ENCODE results near the gene RAD52.

Gene RAD52

GRCh38 chr12:885701-886100 lies 63.8 kb downstream of the RAD52 start:
- Histone ChIP-seq H2AFZ (ENCODE audit: low read length) (no peak overlapping the region), H3F3A (ENCODE audit: insufficient read depth, low read length) (no peaks in the 10 kb centered on the region), H3K9ac (ENCODE audit: low read length) (no peak overlapping the region), H3K9me2 (replicated peaks; ENCODE audit: insufficient read depth, low read length) (no peaks in the 10 kb centered on the region), H3K79me2 (ENCODE audit: low read length) (no peaks in the 10 kb centered on the region), H3K27ac (ENCODE audit: low read length) (peak overlapping the region; percentile 48; the same call in 1 of the 2 replicates), H4K20me1 (ENCODE audit: insufficient read depth, low read length) (no peaks in the 10 kb centered on the region), H3K4me2 (ENCODE audit: low read depth, low read length) (no peak overlapping the region), H3K4me3 (ENCODE audit: low read length) (no peak overlapping the region), H3K9me3 (replicated peaks; ENCODE audit: insufficient read depth, low read length) (no peaks in the 10 kb centered on the region), H3K27me3 (replicated peaks; ENCODE audit: insufficient read depth, low read length) (no peaks in the 10 kb centered on the region), H3K4me1 (ENCODE audit: low read length) (peaks cover 15% of the 10 kb centered on the region), H3K36me3 (replicated peaks; ENCODE audit: insufficient read depth, low read length) (peaks cover 17% of the 10 kb centered on the region)
- no peak for TF ChIP-seq EZH2phosphoT487 (IDR thresholded peaks at IDR 0.05; ENCODE audit: low read length)
- TF ChIP-seq, protein P1, sequence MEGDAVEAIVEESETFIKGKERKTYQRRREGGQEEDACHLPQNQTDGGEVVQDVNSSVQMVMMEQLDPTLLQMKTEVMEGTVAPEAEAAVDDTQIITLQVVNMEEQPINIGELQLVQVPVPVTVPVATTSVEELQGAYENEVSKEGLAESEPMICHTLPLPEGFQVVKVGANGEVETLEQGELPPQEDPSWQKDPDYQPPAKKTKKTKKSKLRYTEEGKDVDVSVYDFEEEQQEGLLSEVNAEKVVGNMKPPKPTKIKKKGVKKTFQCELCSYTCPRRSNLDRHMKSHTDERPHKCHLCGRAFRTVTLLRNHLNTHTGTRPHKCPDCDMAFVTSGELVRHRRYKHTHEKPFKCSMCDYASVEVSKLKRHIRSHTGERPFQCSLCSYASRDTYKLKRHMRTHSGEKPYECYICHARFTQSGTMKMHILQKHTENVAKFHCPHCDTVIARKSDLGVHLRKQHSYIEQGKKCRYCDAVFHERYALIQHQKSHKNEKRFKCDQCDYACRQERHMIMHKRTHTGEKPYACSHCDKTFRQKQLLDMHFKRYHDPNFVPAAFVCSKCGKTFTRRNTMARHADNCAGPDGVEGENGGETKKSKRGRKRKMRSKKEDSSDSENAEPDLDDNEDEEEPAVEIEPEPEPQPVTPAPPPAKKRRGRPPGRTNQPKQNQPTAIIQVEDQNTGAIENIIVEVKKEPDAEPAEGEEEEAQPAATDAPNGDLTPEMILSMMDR (IDR thresholded peaks at IDR 0.05; ENCODE audit: low read length) = no peak
- no peak for TF ChIP-seq EZH2 (optimal IDR thresholded peaks at IDR 0.05; ENCODE audit: low read depth, low read length)
- DNase-seq = peak; percentile 48

DNA sequence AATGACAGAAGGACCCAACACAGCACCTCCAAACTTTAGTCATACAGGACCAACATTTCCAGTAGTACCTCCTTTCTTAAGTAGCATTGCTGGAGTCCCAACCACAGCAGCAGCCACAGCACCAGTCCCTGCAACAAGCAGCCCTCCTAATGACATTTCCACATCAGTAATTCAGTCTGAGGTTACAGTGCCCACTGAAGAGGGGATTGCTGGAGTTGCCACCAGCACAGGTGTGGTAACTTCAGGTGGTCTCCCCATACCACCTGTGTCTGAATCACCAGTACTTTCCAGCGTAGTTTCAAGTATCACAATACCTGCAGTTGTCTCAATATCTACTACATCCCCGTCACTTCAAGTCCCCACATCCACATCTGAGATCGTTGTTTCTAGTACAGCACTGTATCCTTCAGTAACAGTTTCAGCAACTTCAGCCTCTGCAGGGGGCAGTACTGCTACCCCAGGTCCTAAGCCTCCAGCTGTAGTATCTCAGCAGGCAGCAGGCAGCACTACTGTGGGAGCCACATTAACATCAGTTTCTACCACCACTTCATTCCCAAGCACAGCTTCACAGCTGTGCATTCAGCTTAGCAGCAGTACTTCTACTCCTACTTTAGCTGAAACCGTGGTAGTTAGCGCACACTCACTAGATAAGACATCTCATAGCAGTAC lies 64.6 kb downstream of the RAD52 start:
- Histone ChIP-seq H3F3A (ENCODE audit: insufficient read depth, low read length) (no peaks in the 10 kb centered on the region), H3K4me2 (ENCODE audit: low read depth, low read length) (no peak overlapping the region), H4K20me1 (ENCODE audit: insufficient read depth, low read length) (no peaks in the 10 kb centered on the region), H3K9ac (ENCODE audit: low read length) (no peak overlapping the region), H3K4me3 (ENCODE audit: low read length) (no peak overlapping the region), H3K27ac (ENCODE audit: low read length) (peak overlapping the region; percentile 48; the same call in 1 of the 2 replicates), H3K9me3 (replicated peaks; ENCODE audit: insufficient read depth, low read length) (no peaks in the 10 kb centered on the region), H3K36me3 (replicated peaks; ENCODE audit: insufficient read depth, low read length) (peaks cover 17% of the 10 kb centered on the region), H3K79me2 (ENCODE audit: low read length) (no peaks in the 10 kb centered on the region), H3K9me2 (replicated peaks; ENCODE audit: insufficient read depth, low read length) (no peaks in the 10 kb centered on the region), H3K4me1 (ENCODE audit: low read length) (peaks cover 15% of the 10 kb centered on the region), H3K27me3 (replicated peaks; ENCODE audit: insufficient read depth, low read length) (no peaks in the 10 kb centered on the region), H2AFZ (ENCODE audit: low read length) (no peak overlapping the region)
- TF ChIP-seq EZH2 (optimal IDR thresholded peaks at IDR 0.05; ENCODE audit: low read depth, low read length) (no peak), EZH2phosphoT487 (IDR thresholded peaks at IDR 0.05; ENCODE audit: low read length) (no peak)
- TF ChIP-seq, protein P1 (IDR thresholded peaks at IDR 0.05; ENCODE audit: low read length) = no peak
- DNase-seq = no peak

DNA sequence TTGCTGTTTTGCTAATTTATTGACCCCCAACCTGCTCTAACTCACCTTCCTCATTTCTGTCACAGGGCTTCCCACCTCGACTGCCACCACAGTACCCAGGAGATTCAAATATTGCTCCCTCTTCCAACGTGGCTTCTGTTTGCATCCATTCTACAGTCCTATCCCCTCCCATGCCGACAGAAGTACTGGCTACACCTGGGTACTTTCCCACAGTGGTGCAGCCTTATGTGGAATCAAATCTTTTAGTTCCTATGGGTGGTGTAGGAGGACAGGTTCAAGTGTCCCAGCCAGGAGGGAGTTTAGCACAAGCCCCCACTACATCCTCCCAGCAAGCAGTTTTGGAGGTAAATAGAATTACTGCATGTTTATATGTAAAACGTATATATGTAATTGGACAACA lies 68.8 kb downstream of the RAD52 start:
- no peak for DNase-seq
- Histone ChIP-seq H3K9ac (ENCODE audit: low read length) (no peak overlapping the region), H3F3A (ENCODE audit: insufficient read depth, low read length) (no peaks in the 10 kb centered on the region), H3K9me3 (replicated peaks; ENCODE audit: insufficient read depth, low read length) (no peaks in the 10 kb centered on the region), H3K4me1 (ENCODE audit: low read length) (peaks cover 15% of the 10 kb centered on the region), H3K27me3 (replicated peaks; ENCODE audit: insufficient read depth, low read length) (no peaks in the 10 kb centered on the region), H3K4me3 (ENCODE audit: low read length) (no peak overlapping the region), H2AFZ (ENCODE audit: low read length) (no peak overlapping the region), H3K79me2 (ENCODE audit: low read length) (no peaks in the 10 kb centered on the region), H3K36me3 (replicated peaks; ENCODE audit: insufficient read depth, low read length) (peaks cover 16% of the 10 kb centered on the region), H3K27ac (ENCODE audit: low read length) (no peak overlapping the region), H3K4me2 (ENCODE audit: low read depth, low read length) (no peak overlapping the region), H3K9me2 (replicated peaks; ENCODE audit: insufficient read depth, low read length) (no peaks in the 10 kb centered on the region), H4K20me1 (ENCODE audit: insufficient read depth, low read length) (no peaks in the 10 kb centered on the region)
- TF ChIP-seq, protein P1 (IDR thresholded peaks at IDR 0.05; ENCODE audit: low read length) = no peak
